Activated CD8-positive, alpha-beta T cell treated with anti-CD3 and anti-CD28 coated beads for 36 hours (primary cell): Measurements from ENCODE around the gene CPN1. TPM values are rescaled to one million over a fixed set of nuclear protein-coding genes. Genes with fewer than 3 reads are reported as not detected.
"Not testable (repeated sequence)": the region's sequence is repeated elsewhere in the genome, so short reads cannot be mapped to it uniquely, and the experiment has no call there.

ENCODE experiments used
- ATAC-seq: fragments of 200-7000 bp; cut with Tn5 transposase; one replicate; pipeline ENCODE4 v1.10.0; 2021; ENCODE audit warnings: mild to moderate bottlenecking, moderate library complexity
- CTCF ChIA-PET: fragments of 350-600 bp; sonication (Branson Sonifier 250); formaldehyde crosslinking; loops from one replicate; lab custom pipeline; 2021; ENCODE audit warnings: antibody characterized with exemption; lab: Charles Lee
- POLR2A ChIA-PET: fragments of 350-600 bp; sonication (Branson Sonifier 250); formaldehyde crosslinking; loops from one replicate; lab custom pipeline; 2021; ENCODE audit warnings: antibody characterized with exemption; lab: Charles Lee
- DNase-seq: peaks from one replicate; pipeline ENCODE4 v3.0.0-alpha.2; 2020
- H3K27ac Mint-ChIP-seq: one replicate; pipeline ENCODE4 v1.8.0; 2021; ENCODE audit warnings: mild to moderate bottlenecking, mixed read lengths
- H3K27me3 Mint-ChIP-seq: one replicate; pipeline ENCODE4 v1.8.0; 2021; ENCODE audit warnings: mixed read lengths
- H3K36me3 Mint-ChIP-seq: one replicate; pipeline ENCODE4 v1.8.0; 2021; ENCODE audit warnings: low read depth, mixed read lengths
- H3K4me1 Mint-ChIP-seq: one replicate; pipeline ENCODE4 v1.8.0; 2021; ENCODE audit warnings: low read depth, mixed read lengths
- H3K4me3 Mint-ChIP-seq: one replicate; pipeline ENCODE4 v1.8.0; 2021; ENCODE audit warnings: mild to moderate bottlenecking, moderate library complexity, mixed read lengths
- H3K9me3 Mint-ChIP-seq: one replicate; pipeline ENCODE4 v1.8.0; 2021; ENCODE audit warnings: mixed read lengths
- intact Hi-C: fragments of 100-400 bp; cut with micrococcal nuclease; formaldehyde crosslinking; loops from one replicate; pipeline ENCODE4 v1.10.0; 2022
- total RNA-seq, 2 experiments: library from RNA; stranded (reverse); gene quantifications; one replicate each; pipeline ENCODE4 v1.2.3, GENCODE V29; 2021
- TF ChIP-seq, protein P1 (sequence below): fragments of 200-600 bp; IDR thresholded peaks from one replicate; pipeline ENCODE4 v1.8.0; 2022; ENCODE audit warnings: antibody characterized with exemption, mild to moderate bottlenecking

The CPN1 gene
- total RNA-seq = not detected

DNA sequence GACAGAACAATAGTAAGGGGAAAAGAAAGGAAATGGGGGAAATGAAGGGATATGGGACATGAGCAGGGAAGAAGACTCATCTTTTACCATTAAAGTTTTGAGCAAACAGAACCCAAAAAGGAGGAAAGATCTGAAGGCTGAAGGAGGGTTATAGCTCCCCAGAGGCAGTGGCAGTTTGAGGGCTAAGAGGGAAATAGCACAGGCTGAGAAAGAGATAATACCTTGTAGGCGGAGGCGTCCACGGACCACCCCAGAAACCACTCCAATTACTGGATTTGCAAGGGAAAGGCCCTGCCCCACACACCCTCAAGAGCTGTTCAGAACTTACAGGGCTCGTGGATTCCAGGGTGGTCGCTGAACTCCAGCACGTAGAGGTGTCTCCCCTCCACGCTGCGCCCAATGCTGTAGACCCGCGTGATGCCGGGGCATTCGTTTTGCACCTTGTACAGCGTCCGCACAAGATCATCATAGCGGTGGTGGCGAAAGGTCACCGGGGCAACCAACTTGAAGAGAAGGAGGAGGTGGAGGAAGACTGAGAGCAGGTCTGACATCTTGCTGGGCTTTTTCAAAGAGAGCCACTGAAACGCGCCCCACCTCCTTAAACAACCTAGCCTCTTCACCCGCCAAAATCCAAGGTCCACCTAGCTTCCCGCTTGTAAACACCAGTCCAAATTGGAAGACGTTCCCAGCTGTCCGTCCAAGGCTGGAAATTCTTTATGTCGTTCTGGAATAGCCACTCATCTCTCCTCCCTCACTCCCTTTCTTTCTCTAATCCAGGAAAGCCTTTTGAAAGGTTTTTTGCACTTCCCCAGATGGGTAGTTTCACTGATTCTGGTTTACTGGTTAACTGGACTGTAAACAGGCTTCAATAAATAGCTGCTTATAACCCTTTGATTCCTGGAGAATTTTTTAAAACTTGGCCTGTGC, at the start of gene CPN1:
CPN1 (minus strand) TSS at position 795 of the 927 bp plus-strand sequence; CDS start at position 551, 244 bp downstream.
- Mint-ChIP-seq H3K27ac (no peak within 1 kb of the TSS), H3K27me3 (peaks cover 17% of the 10 kb centered on the region), H3K4me3 (no peak within 1 kb of the TSS), H3K4me1 (no peaks in the 10 kb centered on the region), H3K36me3 (no peaks in the 10 kb centered on the region), H3K9me3 (no peaks in the 10 kb centered on the region)
- no peak for DNase-seq
- intact Hi-C loops = no loop called here
- ATAC-seq = no peak
- ChIA-PET CTCF (interaction anchor here (0.6 kb wide), 1 partner anchor 192 kb away, joined by 3 read pairs; no protein-coding TSS in a partner anchor), POLR2A (no interaction called here)
- TF ChIP-seq, protein P1, sequence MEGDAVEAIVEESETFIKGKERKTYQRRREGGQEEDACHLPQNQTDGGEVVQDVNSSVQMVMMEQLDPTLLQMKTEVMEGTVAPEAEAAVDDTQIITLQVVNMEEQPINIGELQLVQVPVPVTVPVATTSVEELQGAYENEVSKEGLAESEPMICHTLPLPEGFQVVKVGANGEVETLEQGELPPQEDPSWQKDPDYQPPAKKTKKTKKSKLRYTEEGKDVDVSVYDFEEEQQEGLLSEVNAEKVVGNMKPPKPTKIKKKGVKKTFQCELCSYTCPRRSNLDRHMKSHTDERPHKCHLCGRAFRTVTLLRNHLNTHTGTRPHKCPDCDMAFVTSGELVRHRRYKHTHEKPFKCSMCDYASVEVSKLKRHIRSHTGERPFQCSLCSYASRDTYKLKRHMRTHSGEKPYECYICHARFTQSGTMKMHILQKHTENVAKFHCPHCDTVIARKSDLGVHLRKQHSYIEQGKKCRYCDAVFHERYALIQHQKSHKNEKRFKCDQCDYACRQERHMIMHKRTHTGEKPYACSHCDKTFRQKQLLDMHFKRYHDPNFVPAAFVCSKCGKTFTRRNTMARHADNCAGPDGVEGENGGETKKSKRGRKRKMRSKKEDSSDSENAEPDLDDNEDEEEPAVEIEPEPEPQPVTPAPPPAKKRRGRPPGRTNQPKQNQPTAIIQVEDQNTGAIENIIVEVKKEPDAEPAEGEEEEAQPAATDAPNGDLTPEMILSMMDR = no peak

DNA sequence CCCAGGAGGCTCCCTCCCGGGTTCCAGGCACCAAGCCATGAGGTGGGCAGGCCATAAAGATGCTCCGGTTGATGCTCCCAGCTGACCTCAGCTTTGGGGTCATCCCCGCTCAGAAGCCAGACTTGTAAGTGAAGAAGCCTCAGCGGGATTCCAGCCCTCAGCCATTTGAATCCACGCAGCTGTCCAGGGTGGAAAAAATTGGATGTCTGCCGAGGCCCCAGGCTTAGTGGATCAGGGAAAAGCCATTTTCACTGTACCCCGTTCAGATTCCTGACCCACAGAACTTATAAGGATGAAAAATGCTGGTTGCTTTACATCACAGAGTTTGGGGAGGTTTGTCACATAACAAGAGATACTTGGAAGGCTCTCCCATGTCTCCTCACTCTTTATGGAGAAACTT, 49.2 kb upstream of the CPN1 start:
- H3K9me3 Mint-ChIP-seq = peaks cover 5% of the 10 kb centered on the region
- POLR2A ChIA-PET = no interaction called here

DNA sequence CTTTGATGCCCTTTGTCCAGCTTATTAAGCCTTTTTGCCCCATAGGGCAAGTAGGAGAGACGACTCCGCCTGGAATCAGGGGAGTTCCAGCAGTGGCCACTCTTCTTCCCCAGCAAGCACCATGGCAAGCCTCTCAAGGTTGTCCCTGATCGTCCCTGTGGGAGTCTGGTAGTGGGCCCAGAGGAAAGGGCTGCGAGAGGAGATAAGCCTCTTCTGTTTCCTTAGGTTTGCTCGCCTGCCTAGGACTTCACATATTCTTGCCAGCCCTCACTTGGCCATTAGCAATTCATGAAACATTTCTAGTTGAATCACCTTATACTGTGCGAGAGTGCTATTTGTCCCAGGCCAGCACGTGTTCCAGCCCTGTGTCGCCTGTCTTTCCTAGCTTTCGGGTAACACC, 47.8 kb upstream of the CPN1 start:
- POLR2A ChIA-PET = no interaction called here
- DNase-seq = no peak
- CTCF ChIA-PET = no interaction called here
- Mint-ChIP-seq H3K27ac (no peak overlapping the region), H3K27me3 (peaks cover 6% of the 10 kb centered on the region), H3K4me3 (no peak overlapping the region), H3K4me1 (no peaks in the 10 kb centered on the region), H3K9me3 (peaks cover 2% of the 10 kb centered on the region), H3K36me3 (no peaks in the 10 kb centered on the region)
- no peak for ATAC-seq
- intact Hi-C loops = no loop called here
- TF ChIP-seq, protein P1 = no peak

More for the DNA sequence above, 49.2 kb upstream of the CPN1 start:
- ATAC-seq (no peak), DNase-seq (no peak)
- no peak overlapping the region for H3K27ac Mint-ChIP-seq
- intact Hi-C loops = no loop called here
- TF ChIP-seq, protein P1 = no peak
- CTCF ChIA-PET = interaction anchor here (0.7 to 1.6 kb wide), 2 partner anchors 85 to 285 kb away, joined by 3 to 4 read pairs; no protein-coding TSS in a partner anchor
- no peaks in the 10 kb centered on the region for H3K4me1 Mint-ChIP-seq
- H3K36me3 Mint-ChIP-seq = no peaks in the 10 kb centered on the region
- H3K27me3 Mint-ChIP-seq = peaks cover 6% of the 10 kb centered on the region
- no peak overlapping the region for H3K4me3 Mint-ChIP-seq

DNA sequence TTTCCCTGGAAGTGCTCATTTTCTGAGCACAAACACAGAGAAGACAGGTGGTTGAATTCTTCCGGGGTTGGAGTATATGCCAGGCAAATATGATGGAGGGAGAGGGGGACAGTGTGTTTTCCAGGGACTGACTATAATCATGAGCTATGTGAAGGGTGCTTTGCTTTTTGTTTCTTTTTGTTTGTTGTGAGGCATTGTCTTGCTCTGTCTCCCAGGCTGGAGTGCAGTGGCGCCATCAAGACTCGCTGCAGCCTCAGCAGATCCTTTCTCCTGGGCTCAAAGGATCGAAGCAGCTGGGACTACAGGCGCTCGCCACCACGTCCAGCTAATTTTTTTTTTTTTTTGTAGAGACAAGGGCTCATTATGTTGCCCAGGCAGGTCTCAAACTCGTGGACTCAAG, 47.3 kb upstream of the CPN1 start:
- Mint-ChIP-seq H3K4me1 (no peaks in the 10 kb centered on the region), H3K27me3 (peaks cover 6% of the 10 kb centered on the region), H3K36me3 (no peaks in the 10 kb centered on the region), H3K27ac (no peak overlapping the region), H3K4me3 (no peak overlapping the region), H3K9me3 (peaks cover 2% of the 10 kb centered on the region)
- TF ChIP-seq, protein P1 = no peak
- ATAC-seq (no peak), DNase-seq (no peak)
- intact Hi-C loops = no loop called here
- ChIA-PET CTCF (no interaction called here), POLR2A (no interaction called here)

DNA sequence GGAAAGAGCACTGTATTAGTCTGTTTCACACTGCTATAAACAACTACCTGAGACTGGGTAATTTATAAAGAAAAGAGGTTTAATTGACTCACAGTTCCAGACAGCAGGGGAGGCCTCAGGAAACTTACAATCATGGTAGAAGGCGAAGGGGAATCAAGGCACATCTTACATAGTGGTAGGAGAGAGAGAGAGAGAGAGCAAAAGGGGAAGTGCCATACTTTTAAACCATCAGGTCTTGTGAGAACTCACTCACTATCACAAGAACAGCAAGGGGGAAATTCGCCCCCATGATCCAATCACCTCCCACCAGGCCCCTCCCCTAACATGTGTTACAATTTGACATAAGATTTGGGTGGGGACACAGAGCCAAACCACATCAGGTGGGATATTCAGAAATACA, 43.7 kb upstream of the CPN1 start:
- intact Hi-C loops, DNase-seq, CTCF ChIA-PET, H3K4me3 Mint-ChIP-seq, H3K27me3 Mint-ChIP-seq, H3K27ac Mint-ChIP-seq, ATAC-seq, H3K4me1 Mint-ChIP-seq, POLR2A ChIA-PET, H3K36me3 Mint-ChIP-seq, H3K9me3 Mint-ChIP-seq: not testable (repeated sequence)
